GM12878 (cell line): ENCODE data around the gene PHACTR1. TPM values are rescaled to one million over a fixed set of nuclear protein-coding genes. Genes with fewer than 3 reads are reported as not detected.

Experiments used
- ATAC-seq: fragments of 200-7000 bp; cut with Tn5 transposase; 3 replicates; pipeline ENCODE4 v1.9.1; 2020; ENCODE audit warnings: mild to moderate bottlenecking, moderate library complexity
- BruUV-seq: library from RNA; stranded (reverse); fragments of 400-500 nt; replicated peaks from 2 replicates; lab custom pipeline; 2021; lab: Mats Ljungman, UMichigan
- CTCF ChIA-PET: fragments of 300-600 bp; sonication (Branson Sonifier 250); formaldehyde crosslinking; extraction: SDS; loops from one replicate; lab custom pipeline; 2021; ENCODE audit warnings: inconsistent platforms; lab: Yijun Ruan, JAX
- POLR2A ChIA-PET: fragments of 350-600 bp; formaldehyde crosslinking; extraction: SDS; loops from one replicate; lab custom pipeline; 2021; ENCODE audit warnings: inconsistent platforms; lab: Charles Lee
- RAD21 ChIA-PET: fragments of 300-600 bp; sonication (Branson Sonifier 250); formaldehyde crosslinking; loops from one replicate; lab custom pipeline; 2023; ENCODE audit warnings: antibody characterized with exemption; ENCODE audit not compliant: unreplicated experiment; lab: Charles Lee
- SMC1A ChIA-PET: fragments of 300-600 bp; sonication (Branson Sonifier 250); formaldehyde crosslinking; loops from one replicate; lab custom pipeline; 2023; ENCODE audit not compliant: unreplicated experiment, uncharacterized antibody; lab: Charles Lee
- DNase-seq: peaks from one replicate; pipeline ENCODE4 v3.0.0-alpha.2; 2011; ENCODE audit warnings: low read depth, low spot score
- FAIRE-seq: peaks from 3 replicates; lab custom pipeline; 2011; peaks lifted over from hg19 to GRCh38; lab: Jason Lieb, UNC
- H2AFZ ChIP-seq: 2 replicates; pipeline ENCODE4 v1.6.0; 2011; ENCODE audit warnings: low read depth, low read length, control low read depth; ENCODE audit not compliant: control insufficient read depth
- H3K27ac ChIP-seq: 2 replicates; pipeline ENCODE4 v1.5.1; 2011; ENCODE audit warnings: control low read depth; ENCODE audit not compliant: control insufficient read depth, insufficient read depth
- H3K27me3 ChIP-seq, 2 experiments: replicated peaks in 1 of 2; 2 replicates each; pipeline versions ENCODE4 v1.6.0 to v1.6.1; 2011; ENCODE audit warnings: low read length in 1 of 2; ENCODE audit not compliant: control insufficient read depth in 2 of 2, insufficient read depth in 2 of 2
- H3K36me3 ChIP-seq, 2 experiments: 2 replicates each; pipeline ENCODE4 v1.5.1; 2011; ENCODE audit warnings: low read length in 1 of 2; ENCODE audit not compliant: control insufficient read depth in 2 of 2, insufficient read depth in 2 of 2
- H3K4me1 ChIP-seq: 2 replicates; pipeline ENCODE4 v1.6.1; 2011; ENCODE audit warnings: mild to moderate bottlenecking, low read length, moderate library complexity, mixed read lengths; ENCODE audit not compliant: control insufficient read depth, insufficient read depth
- H3K4me2 ChIP-seq: 2 replicates; pipeline ENCODE4 v1.6.0; 2011; ENCODE audit warnings: control low read depth; ENCODE audit not compliant: control insufficient read depth, insufficient read depth
- H3K4me3 ChIP-seq: fragments of 200-600 bp; sonication (generic); 2 replicates; pipeline ENCODE4 v1.5.1; 2016
- H3K79me2 ChIP-seq: 2 replicates; pipeline ENCODE4 v1.6.0; 2011; ENCODE audit warnings: low read length; ENCODE audit not compliant: control insufficient read depth, insufficient read depth
- H3K9ac ChIP-seq: 2 replicates; pipeline ENCODE4 v1.8.0; 2011; ENCODE audit warnings: low read length, control low read depth, mixed read lengths; ENCODE audit not compliant: control insufficient read depth, insufficient read depth
- H3K9me3 ChIP-seq: replicated peaks from 3 replicates; pipeline ENCODE4 v1.5.1; 2011; ENCODE audit warnings: mild to moderate bottlenecking, low read length; ENCODE audit not compliant: control insufficient read depth, insufficient read depth
- H4K20me1 ChIP-seq: 2 replicates; pipeline ENCODE4 v1.6.0; 2011; ENCODE audit not compliant: control insufficient read depth, insufficient read depth
- EZH2 ChIP-seq: IDR thresholded peaks from 2 replicates; pipeline ENCODE4 v1.6.1; 2012; ENCODE audit warnings: low read depth, mild to moderate bottlenecking, control low read depth, inconsistent platforms, low read length, borderline replicate concordance; ENCODE audit not compliant: control insufficient read depth
- IKZF2 ChIP-seq, 2 experiments: fragments of 450-650 bp; IDR thresholded peaks; 2 replicates each; pipeline ENCODE4 v1.6.1; 2017; ENCODE audit warnings: mild to moderate bottlenecking in 2 of 2, moderate library complexity in 2 of 2
- IRF4 ChIP-seq: IDR thresholded peaks from 2 replicates; pipeline ENCODE4 v1.6.1; 2011; ENCODE audit warnings: low read depth, low read length
- NFYA ChIP-seq: IDR thresholded peaks from 2 replicates; pipeline ENCODE4 v1.6.1; 2011; ENCODE audit warnings: low read depth, mild to moderate bottlenecking, low read length, improper control_type of control experiment, borderline replicate concordance
- NR2C1 ChIP-seq: fragments of 450-650 bp; IDR thresholded peaks from 2 replicates; pipeline ENCODE4 v1.6.1; 2017; ENCODE audit warnings: antibody characterized with exemption, mild to moderate bottlenecking, moderate library complexity
- NR2F1 ChIP-seq: fragments of 450-650 bp; conservative IDR thresholded peaks from 2 replicates; pipeline ENCODE4 v1.6.1; 2017; ENCODE audit warnings: mild to moderate bottlenecking
- RAD21 ChIP-seq: IDR thresholded peaks from 2 replicates; pipeline ENCODE4 v1.6.1; 2011; ENCODE audit warnings: mild to moderate bottlenecking, low read depth, low read length, moderate library complexity; ENCODE audit not compliant: insufficient read depth
- RUNX3 ChIP-seq: IDR thresholded peaks from 2 replicates; pipeline ENCODE4 v1.6.1; 2012; ENCODE audit warnings: low read length, inconsistent platforms
- SMARCA5 ChIP-seq: fragments of 450-650 bp; IDR thresholded peaks from 2 replicates; pipeline ENCODE4 v1.6.1; 2017; ENCODE audit warnings: mild to moderate bottlenecking
- ZNF274 ChIP-seq: IDR thresholded peaks from one replicate; pipeline ENCODE4 v1.8.0; 2011; ENCODE audit not compliant: insufficient read length, insufficient read depth
- WGBS: methylation state at CpG from one replicate; pipeline ENCODE4 v1.1.6; 2016; ENCODE audit warnings: low lambda C conversion rate; ENCODE audit not compliant: insufficient replicate concordance, insufficient coverage; ENCODE audit errors: missing lambda C conversion rate; 5-methylcytosine and 5-hydroxymethylcytosine counted together
- in situ Hi-C: fragments of 300-500 bp; cut with MboI; formaldehyde crosslinking; loops from 9 replicates; pipeline ENCODE4 v1.14.3; 2018; ENCODE audit warnings: mixed read lengths
- intact Hi-C: fragments of 100-400 bp; cut with micrococcal nuclease; formaldehyde crosslinking; loops from one replicate; pipeline ENCODE4 v1.14.2; 2022; ENCODE audit not compliant: unreplicated experiment
- polyA plus RNA-seq, 11 experiments: library from polyadenylated mRNA; depleted of rRNA in 4 of 11; unstranded in 6 of 11; stranded (reverse) in 5 of 11; fragments of >200 nt; fragmentation: Nextera tagmentation in 4 of 11; fragmentation: Illumina TruSeq in 1 of 11; extraction: Ambion mirVana in 4 of 11; extraction: Trizol in 1 of 11; gene quantifications; 1 replicate in 1 of 11; 2 replicates in 10 of 11; pipeline versions ENCODE4 v1.2.1 to v1.2.3, GENCODE V29; 2011 to 2016; ENCODE audit warnings: inconsistent platforms in 2 of 11, missing spikeins in 2 of 11, low read depth in 1 of 11
- small RNA-seq: library from RNA; depleted of rRNA; stranded (forward); fragments of <200 nt; gene quantifications from one replicate; pipeline ENCODE3, GENCODE V24; 2014
- total RNA-seq, 4 experiments: library from RNA; depleted of rRNA in 3 of 4; stranded (reverse); fragments of >200 nt in 3 of 4; fragmentation: Illumina TruSeq in 1 of 4; extraction: Trizol in 1 of 4; gene quantifications; 2 replicates each; pipeline versions ENCODE4 v1.2.1 to v1.2.3, GENCODE V29; 2013 to 2021
- TF ChIP-seq, protein P1 (sequence below): IDR thresholded peaks from 2 replicates; pipeline ENCODE4 v1.6.1; 2011; ENCODE audit warnings: low read depth, low read length, improper control_type of control experiment, borderline replicate concordance
- TF ChIP-seq, protein P2 (sequence below): IDR thresholded peaks from 2 replicates; pipeline ENCODE4 v1.6.1; 2012; ENCODE audit warnings: low read depth, low read length, improper control_type of control experiment

The PHACTR1 gene
- total and polyA plus RNA-seq, 10 of the 15 experiments (the other 5 are each of a cell fraction or from before 2014, with no cell fraction given), result 34.2 to 94.6 (median 62.3) TPM

DNA sequence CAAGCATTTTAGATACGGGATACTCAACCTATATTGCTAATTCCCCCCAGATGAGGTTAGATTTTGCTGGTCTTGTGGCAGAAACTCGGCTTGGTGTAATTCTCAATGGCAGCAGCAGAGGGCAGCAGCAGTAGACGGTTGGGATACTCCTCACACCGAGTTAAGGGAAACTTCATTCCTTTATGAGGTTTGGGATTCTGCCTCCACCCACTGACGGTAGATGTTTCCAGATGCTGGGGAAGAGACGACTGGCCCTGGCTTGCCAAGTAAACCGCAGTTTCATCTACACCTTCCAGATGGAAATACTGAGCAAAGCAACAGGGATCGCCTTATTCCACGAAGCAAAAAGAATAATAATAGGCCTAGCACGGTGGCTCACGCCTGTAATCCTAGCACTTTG is 620.0 kb downstream of the PHACTR1 start (continued):
- TF ChIP-seq, protein P1, sequence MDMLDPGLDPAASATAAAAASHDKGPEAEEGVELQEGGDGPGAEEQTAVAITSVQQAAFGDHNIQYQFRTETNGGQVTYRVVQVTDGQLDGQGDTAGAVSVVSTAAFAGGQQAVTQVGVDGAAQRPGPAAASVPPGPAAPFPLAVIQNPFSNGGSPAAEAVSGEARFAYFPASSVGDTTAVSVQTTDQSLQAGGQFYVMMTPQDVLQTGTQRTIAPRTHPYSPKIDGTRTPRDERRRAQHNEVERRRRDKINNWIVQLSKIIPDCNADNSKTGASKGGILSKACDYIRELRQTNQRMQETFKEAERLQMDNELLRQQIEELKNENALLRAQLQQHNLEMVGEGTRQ, result no peak
- TF ChIP-seq RAD21 (peak; percentile 98), EZH2 (no peak), IRF4 (no peak), ZNF274 (no peak), NR2C1 (no peak), SMARCA5 (peak; percentile 66; the same call in 1 of the 2 replicates), NR2F1 (no peak)
- TF ChIP-seq, protein P2, sequence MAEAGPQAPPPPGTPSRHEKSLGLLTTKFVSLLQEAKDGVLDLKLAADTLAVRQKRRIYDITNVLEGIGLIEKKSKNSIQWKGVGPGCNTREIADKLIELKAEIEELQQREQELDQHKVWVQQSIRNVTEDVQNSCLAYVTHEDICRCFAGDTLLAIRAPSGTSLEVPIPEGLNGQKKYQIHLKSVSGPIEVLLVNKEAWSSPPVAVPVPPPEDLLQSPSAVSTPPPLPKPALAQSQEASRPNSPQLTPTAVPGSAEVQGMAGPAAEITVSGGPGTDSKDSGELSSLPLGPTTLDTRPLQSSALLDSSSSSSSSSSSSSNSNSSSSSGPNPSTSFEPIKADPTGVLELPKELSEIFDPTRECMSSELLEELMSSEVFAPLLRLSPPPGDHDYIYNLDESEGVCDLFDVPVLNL, result no peak
- TF ChIP-seq, all 136 proteins: peak for 21

DNA sequence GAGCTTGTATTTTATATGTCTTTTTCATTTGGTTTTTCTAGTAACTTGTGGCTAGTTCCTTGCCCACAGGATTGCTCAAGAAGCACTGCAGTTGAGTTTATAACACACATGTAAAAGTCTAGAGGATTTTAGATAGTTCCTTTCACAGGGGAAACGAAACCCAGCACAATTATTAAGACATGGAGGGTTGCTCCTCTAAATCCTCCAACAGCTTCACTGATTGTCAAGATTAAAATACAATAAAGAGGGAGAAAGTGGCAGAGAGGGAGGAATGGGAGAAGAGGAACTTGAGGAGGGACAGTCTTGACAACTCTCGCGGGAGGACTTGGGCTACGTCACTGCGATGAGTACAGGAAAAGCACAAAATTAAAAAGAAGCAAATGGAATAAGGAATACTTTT is 621.5 kb downstream of the PHACTR1 start:
- POLR2A ChIA-PET, result interaction anchor here (1.1 to 1.8 kb wide), 7 partner anchors 16 to 237 kb away, joined by 3 to 8 read pairs (median 5); no protein-coding TSS in a partner anchor
- no peak for TF ChIP-seq NFYA
- TF ChIP-seq IKZF2 (IDR thresholded peaks at IDR 0.05), result no peak
- TF ChIP-seq RUNX3, result peak; percentile 24; the same call in 1 of the 2 replicates
- TF ChIP-seq, all 136 proteins: peak for 1
- H3K79me2 ChIP-seq, result no peaks in the 10 kb centered on the region
- H3K27ac ChIP-seq, result peak overlapping the region; percentile 24
- intact Hi-C loops (loop anchor here (5.0 kb wide), 1 partner anchor 149 kb away; the partner anchor contains the start of gene GFOD1), in situ Hi-C loops (no loop called here)
- WGBS, result 85% methylated on average over 5 of the region's 5 CpGs
- no peaks in the 10 kb centered on the region; the same call in 1 of the 3 replicates for H3K9me3 ChIP-seq
- DNase-seq, result no peak
- H3K4me1 ChIP-seq, result peaks cover 15% of the 10 kb centered on the region; the same call in 1 of the 2 replicates
- H2AFZ ChIP-seq, result peak overlapping the region; percentile 53
- FAIRE-seq, result no peak
- no peak overlapping the region for H3K9ac ChIP-seq
- ChIA-PET SMC1A (interaction anchor here (0.8 to 5.6 kb wide), 32 partner anchors 10 to 1049 kb away, joined by 3 to 72 read pairs (median 6); partner anchors contain the start of genes SIRT5 and TBC1D7), RAD21 (interaction anchor here (0.6 to 4.4 kb wide), 33 partner anchors 8 to 1908 kb away, joined by 3 to 54 read pairs (median 5); partner anchors contain the start of genes JARID2, NOL7 and SIRT5), CTCF (interaction anchor here (0.6 to 4.2 kb wide), 36 partner anchors 9 to 729 kb away, joined by 3 to 52 read pairs (median 5); partner anchors contain the start of genes NOL7, SIRT5 and TBC1D7)
- H3K4me3 ChIP-seq, result no peak overlapping the region
- no peaks in the 10 kb centered on the region for H3K36me3 ChIP-seq
- peak; percentile 43; the same call in 2 of the 3 replicates for ATAC-seq
- H3K27me3 ChIP-seq, result no peaks in the 10 kb centered on the region
- H4K20me1 ChIP-seq, result no peaks in the 10 kb centered on the region
- H3K4me2 ChIP-seq, result no peak overlapping the region
- no TSS peak for BruUV-seq

Small RNAs within 50 kb of the gene (small RNA-seq; reads per million reads assigned to genes)
- gene RNU1-11P, result 0.27 reads per million
